OCI-LY1 (cell line): Measurements from ENCODE around the gene RNGTT.

Experiments used
- EZH2 ChIP-seq: fragments of 200-600 bp; sonication (generic), shearing (Covaris generic); IDR thresholded peaks from 2 replicates; pipeline ENCODE4 v1.8.0; 2017; ENCODE audit warnings: borderline replicate concordance, mixed run types, mild to moderate bottlenecking, antibody characterized with exemption, low read length, moderate library complexity, mixed read lengths
- TF ChIP-seq, protein P1 (sequence below): fragments of 200-600 bp; sonication (generic), shearing (Covaris generic); IDR thresholded peaks from 2 replicates; pipeline ENCODE4 v1.5.1; 2017; ENCODE audit warnings: mild to moderate bottlenecking, antibody characterized with exemption, low read length, moderate library complexity, mixed read lengths

DNA sequence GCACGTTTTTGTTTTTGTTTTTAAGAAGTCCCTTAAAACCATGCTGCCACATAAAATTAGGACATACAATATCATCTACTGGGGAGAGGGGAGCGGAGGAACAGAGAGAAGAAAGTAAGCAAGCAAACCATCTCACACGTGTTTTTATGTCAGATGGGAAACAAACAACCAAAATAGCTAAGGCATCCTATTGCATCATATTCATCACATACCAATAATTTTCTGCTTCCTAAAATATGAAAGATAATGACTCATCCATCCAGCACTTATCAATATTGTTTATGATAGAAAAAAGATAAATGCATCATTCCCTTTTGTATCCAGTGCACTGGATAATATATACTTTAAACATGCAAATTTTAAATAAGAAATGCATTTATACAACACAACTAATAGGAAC lies 329.6 kb downstream of the RNGTT start:
- no peak for TF ChIP-seq EZH2
- TF ChIP-seq, protein P1, sequence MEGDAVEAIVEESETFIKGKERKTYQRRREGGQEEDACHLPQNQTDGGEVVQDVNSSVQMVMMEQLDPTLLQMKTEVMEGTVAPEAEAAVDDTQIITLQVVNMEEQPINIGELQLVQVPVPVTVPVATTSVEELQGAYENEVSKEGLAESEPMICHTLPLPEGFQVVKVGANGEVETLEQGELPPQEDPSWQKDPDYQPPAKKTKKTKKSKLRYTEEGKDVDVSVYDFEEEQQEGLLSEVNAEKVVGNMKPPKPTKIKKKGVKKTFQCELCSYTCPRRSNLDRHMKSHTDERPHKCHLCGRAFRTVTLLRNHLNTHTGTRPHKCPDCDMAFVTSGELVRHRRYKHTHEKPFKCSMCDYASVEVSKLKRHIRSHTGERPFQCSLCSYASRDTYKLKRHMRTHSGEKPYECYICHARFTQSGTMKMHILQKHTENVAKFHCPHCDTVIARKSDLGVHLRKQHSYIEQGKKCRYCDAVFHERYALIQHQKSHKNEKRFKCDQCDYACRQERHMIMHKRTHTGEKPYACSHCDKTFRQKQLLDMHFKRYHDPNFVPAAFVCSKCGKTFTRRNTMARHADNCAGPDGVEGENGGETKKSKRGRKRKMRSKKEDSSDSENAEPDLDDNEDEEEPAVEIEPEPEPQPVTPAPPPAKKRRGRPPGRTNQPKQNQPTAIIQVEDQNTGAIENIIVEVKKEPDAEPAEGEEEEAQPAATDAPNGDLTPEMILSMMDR: no peak
